Activated CD8-positive, alpha-beta T cell treated with anti-CD3 and anti-CD28 coated beads for 36 hours (primary cell): ENCODE results near the gene FOXJ2. TPM values are rescaled to one million over a fixed set of nuclear protein-coding genes. Genes with fewer than 3 reads are reported as not detected.
"Not testable (repeated sequence)": the region's sequence is repeated elsewhere in the genome, so short reads cannot be mapped to it uniquely, and the experiment has no call there.

Experiments used
- ATAC-seq: fragments of 200-7000 bp; cut with Tn5 transposase; one replicate; pipeline ENCODE4 v1.10.0; 2021; ENCODE audit warnings: mild to moderate bottlenecking, moderate library complexity
- CTCF ChIA-PET: fragments of 350-600 bp; sonication (Branson Sonifier 250); formaldehyde crosslinking; loops from one replicate; lab custom pipeline; 2021; ENCODE audit warnings: antibody characterized with exemption; lab: Charles Lee
- POLR2A ChIA-PET: fragments of 350-600 bp; sonication (Branson Sonifier 250); formaldehyde crosslinking; loops from one replicate; lab custom pipeline; 2021; ENCODE audit warnings: antibody characterized with exemption; lab: Charles Lee
- DNase-seq: peaks from one replicate; pipeline ENCODE4 v3.0.0-alpha.2; 2020
- H3K27ac Mint-ChIP-seq: one replicate; pipeline ENCODE4 v1.8.0; 2021; ENCODE audit warnings: mild to moderate bottlenecking, mixed read lengths
- H3K27me3 Mint-ChIP-seq: one replicate; pipeline ENCODE4 v1.8.0; 2021; ENCODE audit warnings: mixed read lengths
- H3K36me3 Mint-ChIP-seq: one replicate; pipeline ENCODE4 v1.8.0; 2021; ENCODE audit warnings: low read depth, mixed read lengths
- H3K4me1 Mint-ChIP-seq: one replicate; pipeline ENCODE4 v1.8.0; 2021; ENCODE audit warnings: low read depth, mixed read lengths
- H3K4me3 Mint-ChIP-seq: one replicate; pipeline ENCODE4 v1.8.0; 2021; ENCODE audit warnings: mild to moderate bottlenecking, moderate library complexity, mixed read lengths
- H3K9me3 Mint-ChIP-seq: one replicate; pipeline ENCODE4 v1.8.0; 2021; ENCODE audit warnings: mixed read lengths
- CTCF ChIP-seq: fragments of 200-600 bp; IDR thresholded peaks from one replicate; pipeline ENCODE4 v1.8.0; 2022; ENCODE audit warnings: antibody characterized with exemption, mild to moderate bottlenecking
- intact Hi-C: fragments of 100-400 bp; cut with micrococcal nuclease; formaldehyde crosslinking; loops from one replicate; pipeline ENCODE4 v1.10.0; 2022
- total RNA-seq, 2 experiments: library from RNA; stranded (reverse); gene quantifications; one replicate each; pipeline ENCODE4 v1.2.3, GENCODE V29; 2021

FOXJ2 gene
- total RNA-seq, 2 experiments from 2014 or later: 11.1 to 12.8 TPM

- H3K36me3 Mint-ChIP-seq: peaks cover 16% of the 10 kb centered on the region
- DNase-seq (no peak), ATAC-seq (no peak)
- peak overlapping the region; percentile 96 for H3K27ac Mint-ChIP-seq
- ChIA-PET POLR2A (interaction anchor here (1.2 to 1.7 kb wide), 3 partner anchors 44 to 85 kb away, joined by 3 to 6 read pairs (median 4); no protein-coding TSS in a partner anchor), CTCF (interaction anchor here (3.6 to 10.7 kb wide), 2 partner anchors 34 to 147 kb away, joined by 18 to 269 read pairs; no protein-coding TSS in a partner anchor)
- peaks cover 55% of the 10 kb centered on the region for H3K4me1 Mint-ChIP-seq
- no peaks in the 10 kb centered on the region for H3K27me3 Mint-ChIP-seq
- no peak for TF ChIP-seq CTCF
- peak overlapping the region; percentile 91 for H3K4me3 Mint-ChIP-seq
- intact Hi-C loops: no loop called here
- no peaks in the 10 kb centered on the region for H3K9me3 Mint-ChIP-seq
Observed at GRCh38 chr12:8080120-8080519, 47.6 kb downstream of the FOXJ2 start.

GRCh38 chr12:8081251-8081920 lies 48.9 kb downstream of the FOXJ2 start:
- peak; percentile 51 for DNase-seq
- no peak for ATAC-seq
- no peaks in the 10 kb centered on the region for H3K9me3 Mint-ChIP-seq
- H3K4me1 Mint-ChIP-seq: peaks cover 60% of the 10 kb centered on the region
- H3K4me3 Mint-ChIP-seq: peak overlapping the region; percentile 91
- peak overlapping the region; percentile 96 for H3K27ac Mint-ChIP-seq
- ChIA-PET CTCF (interaction anchor here (10.7 kb wide), 1 partner anchor 35 kb away, joined by 269 read pairs; no protein-coding TSS in a partner anchor), POLR2A (interaction anchor here (0.6 to 1.7 kb wide), 5 partner anchors 24 to 1336 kb away, joined by 3 to 6 read pairs (median 4); no protein-coding TSS in a partner anchor)
- H3K27me3 Mint-ChIP-seq: no peaks in the 10 kb centered on the region
- no peak for TF ChIP-seq CTCF
- H3K36me3 Mint-ChIP-seq: peaks cover 23% of the 10 kb centered on the region
- intact Hi-C loops: no loop called here

DNA sequence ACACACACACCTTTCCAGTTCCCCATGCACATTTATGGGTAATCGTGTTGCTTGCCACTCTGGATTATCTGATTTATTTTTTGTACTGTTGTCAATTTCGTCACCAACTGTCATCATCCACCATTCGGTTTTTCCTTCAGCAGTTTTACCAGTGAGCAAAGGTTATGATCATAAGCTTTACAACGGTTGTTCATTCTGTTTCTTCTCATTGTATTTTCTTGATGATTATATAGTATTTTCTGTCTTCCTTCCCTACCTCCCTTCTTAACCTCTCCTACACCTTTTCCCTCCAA lies 50.2 kb downstream of the FOXJ2 start:
- POLR2A ChIA-PET: interaction anchor here (0.7 to 1.3 kb wide), 4 partner anchors 8 to 1271 kb away, joined by 3 to 5 read pairs (median 4); partner anchors contain the start of genes C3AR1 and FOXJ2
- Mint-ChIP-seq H3K4me1 (peaks cover 60% of the 10 kb centered on the region), H3K9me3 (no peaks in the 10 kb centered on the region), H3K4me3 (peak overlapping the region; percentile 91), H3K27me3 (no peaks in the 10 kb centered on the region), H3K36me3 (peaks cover 26% of the 10 kb centered on the region), H3K27ac (peak overlapping the region; percentile 96)
- no peak for TF ChIP-seq CTCF
- no peak for ATAC-seq
- no peak for DNase-seq
- CTCF ChIA-PET: interaction anchor here (10.7 kb wide), 1 partner anchor 36 kb away, joined by 269 read pairs; no protein-coding TSS in a partner anchor
- intact Hi-C loops: loop anchor here (1.0 kb wide), 1 partner anchor 146 kb away; the partner anchor contains the start of gene SLC2A3

GRCh38 chr12:8084351-8084750 lies 51.8 kb downstream of the FOXJ2 start:
- POLR2A ChIA-PET: interaction anchor here (0.7 to 1.0 kb wide), 2 partner anchors 51 to 1214 kb away, joined by 3 read pairs; partner anchors contain the start of gene FOXJ2
- peaks cover 59% of the 10 kb centered on the region for H3K4me1 Mint-ChIP-seq
- H3K27me3 Mint-ChIP-seq, intact Hi-C loops, H3K9me3 Mint-ChIP-seq: not testable (repeated sequence)
- H3K4me3 Mint-ChIP-seq: peak overlapping the region; percentile 91
- peak; percentile 68 for DNase-seq
- ATAC-seq: peak; percentile 6
- CTCF ChIA-PET: interaction anchor here (1.2 kb wide), 1 partner anchor 25 kb away, joined by 3 read pairs; no protein-coding TSS in a partner anchor
- peaks cover 37% of the 10 kb centered on the region for H3K36me3 Mint-ChIP-seq
- peak overlapping the region; percentile 96 for H3K27ac Mint-ChIP-seq

- no peak for TF ChIP-seq CTCF
- Mint-ChIP-seq H3K36me3 (peaks cover 61% of the 10 kb centered on the region), H3K27me3 (no peaks in the 10 kb centered on the region), H3K4me3 (peak overlapping the region; percentile 52), H3K27ac (peak overlapping the region; percentile 94), H3K9me3 (no peaks in the 10 kb centered on the region), H3K4me1 (peaks cover 48% of the 10 kb centered on the region)
- ChIA-PET CTCF (interaction anchor here (1.6 to 3.0 kb wide), 5 partner anchors 9 to 149 kb away, joined by 4 to 21 read pairs (median 7); no protein-coding TSS in a partner anchor), POLR2A (no interaction called here)
- DNase-seq: no peak
- intact Hi-C loops: no loop called here
- ATAC-seq: no peak
Observed at GRCh38 chr12:8087666-8088065, 55.1 kb downstream of the FOXJ2 start.
